NCI-H526 (cell line): Measurements from ENCODE around the gene INO80C.
"Not testable (repeated sequence)": the region's sequence is repeated elsewhere in the genome, so short reads cannot be mapped to it uniquely, and the experiment has no call there.

Experiments used
- DNase-seq, 2 experiments: peaks; one replicate each; lab custom pipeline; 2025; lab: John Stamatoyannopoulos, UW

Gene INO80C

DNA sequence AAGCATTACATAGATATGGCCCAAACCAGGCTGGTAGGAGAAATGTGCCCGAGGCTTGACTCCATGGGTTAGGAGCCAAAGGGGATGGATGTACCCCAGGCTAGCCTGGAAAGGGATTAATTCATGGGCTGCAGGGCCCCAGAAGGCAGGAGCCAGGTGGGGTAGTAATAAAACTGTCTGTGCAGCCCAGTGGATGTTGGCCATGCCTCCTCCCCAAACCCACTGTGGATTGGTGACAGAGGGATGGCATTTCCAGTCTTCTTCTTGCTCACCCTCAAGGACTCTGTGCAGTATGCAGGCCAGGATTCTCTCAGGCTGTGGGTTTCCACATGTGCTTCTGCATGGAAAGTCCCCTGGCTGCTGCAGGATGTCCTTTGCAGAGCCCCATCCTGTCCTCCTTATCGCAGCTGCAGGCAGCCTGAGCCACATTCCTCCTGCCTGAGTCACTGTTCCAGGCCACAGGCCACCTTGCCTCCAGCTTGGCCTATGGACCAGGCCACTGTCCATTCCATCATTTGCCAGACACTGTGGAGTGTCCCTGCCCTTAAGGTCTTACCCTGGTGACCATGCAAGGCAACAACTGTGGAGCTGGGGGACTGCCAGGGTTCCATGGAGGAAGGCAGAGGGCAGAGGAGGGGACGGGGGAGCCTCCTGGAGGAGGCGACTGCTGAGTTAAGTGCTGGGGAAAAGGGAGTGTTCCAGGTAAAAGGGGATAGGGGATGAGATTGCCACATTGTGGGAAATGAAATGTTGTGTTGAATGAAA, 38.9 kb downstream of the INO80C start:
- DNase-seq = no peak

DNA sequence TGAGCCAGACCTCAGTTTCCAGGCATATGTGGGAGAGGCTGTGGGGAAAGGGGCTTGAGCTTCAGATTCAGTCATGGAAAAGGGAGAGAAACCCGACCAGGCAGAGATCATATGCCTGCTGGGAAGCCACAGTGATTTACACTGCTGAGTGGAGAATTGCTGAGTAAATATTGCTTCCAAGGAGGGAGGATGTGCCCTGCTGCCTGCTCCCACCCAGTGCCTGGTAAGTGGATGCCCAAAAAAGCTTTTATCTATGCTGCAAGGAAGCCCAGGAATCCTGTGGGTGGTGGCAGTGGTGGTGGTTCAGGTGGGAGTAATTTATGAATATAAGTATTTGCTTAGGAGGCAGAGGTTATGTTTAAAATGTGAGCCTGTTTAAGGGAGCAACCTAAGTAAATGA, 39.5 kb downstream of the INO80C start:
- no peak for DNase-seq

DNA sequence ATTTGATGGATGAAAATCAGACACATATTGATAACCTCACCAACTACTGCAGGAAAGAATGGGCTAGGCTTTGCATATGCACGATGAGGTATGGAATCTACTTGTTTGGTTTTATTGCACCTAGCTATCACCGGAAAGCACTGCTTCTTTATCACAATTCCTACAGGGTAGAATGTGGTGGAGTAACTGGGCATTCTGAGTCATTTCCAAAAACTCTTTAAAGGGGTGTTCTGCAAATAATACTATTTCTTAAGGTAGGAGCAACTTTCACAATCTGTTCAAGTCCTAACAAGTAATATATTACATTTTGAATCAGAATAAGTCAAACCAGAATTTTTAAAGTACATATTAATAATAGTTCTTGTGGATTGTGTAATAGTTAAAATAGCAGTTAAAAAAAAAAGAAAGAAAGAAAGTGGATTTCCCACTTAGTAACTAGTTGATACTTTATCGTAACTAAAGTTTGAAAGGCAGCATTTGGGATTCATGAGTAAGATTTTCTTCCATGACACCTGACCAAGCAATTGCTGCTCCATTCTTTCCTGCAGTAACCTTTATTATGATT, 40.5 kb downstream of the INO80C start:
- DNase-seq = peak; percentile 15 to 21

DNA sequence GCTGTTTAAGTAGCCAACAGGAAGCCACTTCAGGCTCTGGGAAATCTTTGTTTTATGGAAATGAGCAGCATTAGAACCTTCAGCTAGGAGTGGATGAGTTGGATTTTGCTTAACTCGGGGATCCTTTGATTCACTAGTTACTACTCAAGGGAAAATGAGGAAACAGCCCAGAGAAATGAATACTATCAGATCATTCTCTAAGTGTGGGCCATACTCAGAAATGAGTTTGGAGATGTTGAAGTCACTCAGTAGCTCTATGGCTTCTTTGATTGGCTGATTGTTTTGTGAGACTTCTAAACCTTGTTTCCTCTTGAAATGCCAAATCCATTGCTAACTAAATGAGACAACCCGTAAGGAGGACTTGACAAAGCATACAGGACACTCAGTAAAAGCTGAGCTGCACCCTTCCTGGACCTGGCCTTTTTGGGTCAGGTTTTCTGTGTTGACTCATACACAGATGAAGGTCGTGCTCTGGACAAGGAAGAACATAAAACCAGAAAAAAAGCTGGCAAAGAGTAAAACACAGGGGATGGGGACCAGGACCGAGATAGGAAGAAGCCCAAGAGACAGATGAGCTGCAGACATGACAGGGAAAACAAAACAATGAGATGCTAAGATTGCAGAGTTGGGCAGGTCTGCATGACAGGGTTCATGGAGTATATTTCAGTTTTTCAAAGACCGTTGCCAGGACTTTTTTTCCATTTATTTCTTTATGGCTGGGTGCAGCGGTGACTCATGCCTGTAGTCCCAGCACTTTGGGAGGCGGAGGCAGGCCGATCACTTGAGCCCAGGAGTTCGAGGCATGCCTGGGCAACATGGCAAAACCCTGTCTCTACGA, 41.6 kb downstream of the INO80C start:
- DNase-seq = no peak

DNA sequence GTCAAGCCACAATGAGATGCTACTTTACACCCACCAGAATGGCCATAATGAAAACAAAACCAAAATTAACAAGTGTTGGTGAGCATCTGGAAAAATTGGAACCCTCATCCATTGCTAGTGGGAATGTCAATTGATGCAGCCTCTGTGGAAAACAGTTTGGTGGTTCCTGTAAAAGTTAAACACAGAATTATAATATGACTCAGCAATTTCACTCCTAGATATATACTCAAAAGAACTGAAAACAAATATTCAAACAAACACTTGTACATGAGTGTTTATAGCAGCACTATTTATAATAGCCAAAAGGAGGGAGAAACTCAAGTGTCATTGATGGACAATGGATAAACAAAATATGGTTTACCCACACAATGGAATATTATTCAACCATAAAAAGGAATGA, 43.0 kb downstream of the INO80C start:
- no peak for DNase-seq

DNA sequence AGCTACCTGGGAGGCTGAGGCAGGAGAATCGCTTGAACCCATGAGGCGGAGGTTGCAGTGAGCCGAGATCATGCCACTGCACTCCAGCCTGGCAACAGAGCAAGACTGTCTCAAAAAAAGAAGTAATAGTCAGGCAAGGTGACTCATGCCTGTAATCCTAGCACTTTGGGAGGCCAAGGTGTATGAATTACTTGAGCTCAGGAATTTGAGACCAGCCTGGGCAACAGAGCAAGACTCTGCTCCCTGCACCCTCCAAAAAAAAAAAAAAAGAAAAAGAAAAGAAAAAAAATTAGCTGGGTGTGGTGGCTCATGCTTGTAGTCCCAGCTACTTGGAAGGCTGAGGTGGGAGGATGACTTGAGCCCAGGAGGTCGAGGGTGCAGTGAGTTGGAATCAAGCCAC, 44.7 kb downstream of the INO80C start:
- DNase-seq = not testable (repeated sequence)

DNA sequence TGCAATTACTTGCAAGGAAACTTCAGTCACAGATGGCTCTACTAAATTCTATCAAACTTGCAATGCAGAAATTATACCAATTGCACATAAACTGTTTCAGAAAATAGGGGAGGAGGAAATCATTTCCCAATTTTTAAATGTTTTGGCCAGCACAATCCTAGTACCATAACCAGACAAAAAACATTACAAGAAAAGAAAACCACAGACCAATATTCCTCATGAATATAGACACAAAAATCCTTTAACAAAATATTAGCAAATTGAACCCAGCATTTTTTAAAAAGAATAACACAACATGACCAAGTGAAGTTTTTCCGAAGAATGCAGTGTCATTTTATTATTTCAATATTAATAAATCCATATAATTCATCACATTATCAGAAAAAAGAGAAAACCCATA, 45.8 kb downstream of the INO80C start:
- DNase-seq = no peak

DNA sequence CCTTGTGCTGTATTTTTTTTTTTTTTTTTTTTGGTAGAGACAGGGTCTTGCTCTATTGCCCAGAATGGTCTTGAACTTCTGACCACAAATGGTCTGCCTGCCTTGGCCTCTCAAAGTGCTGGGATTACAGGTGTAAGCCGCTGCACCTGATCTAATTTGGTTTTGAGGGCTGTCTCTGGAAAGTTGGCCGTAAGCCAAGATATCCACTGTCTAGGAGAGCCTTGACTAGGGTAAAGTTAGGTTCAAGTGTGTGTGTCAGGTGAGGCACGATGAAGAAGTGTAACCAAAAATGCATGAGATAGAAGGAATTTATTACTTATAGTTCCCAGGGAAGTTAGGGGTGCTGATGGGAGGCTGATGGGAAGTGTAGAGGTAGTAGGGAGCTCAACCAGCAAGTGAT, 46.7 kb downstream of the INO80C start:
- DNase-seq = no peak

DNA sequence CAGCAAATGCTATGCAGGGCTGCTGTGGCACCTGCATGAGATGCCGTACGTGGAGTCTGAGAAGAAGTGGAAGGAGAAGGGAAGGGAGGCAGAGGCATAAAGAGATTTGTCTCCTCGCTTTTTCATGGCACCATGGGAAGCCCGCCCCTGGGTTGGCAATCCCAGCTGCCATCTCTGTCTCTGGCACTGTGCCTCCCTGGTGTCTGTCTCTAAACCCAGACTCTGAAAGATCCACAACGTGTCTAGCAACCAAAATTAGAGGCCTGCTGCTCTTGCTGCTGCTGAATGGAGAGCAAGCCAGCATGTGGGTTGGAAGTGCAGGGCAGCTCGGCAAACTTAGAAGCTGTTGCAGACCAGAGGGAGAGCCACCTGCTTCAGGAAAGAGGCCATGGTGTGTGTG, 53.1 kb downstream of the INO80C start:
- no peak for DNase-seq

DNA sequence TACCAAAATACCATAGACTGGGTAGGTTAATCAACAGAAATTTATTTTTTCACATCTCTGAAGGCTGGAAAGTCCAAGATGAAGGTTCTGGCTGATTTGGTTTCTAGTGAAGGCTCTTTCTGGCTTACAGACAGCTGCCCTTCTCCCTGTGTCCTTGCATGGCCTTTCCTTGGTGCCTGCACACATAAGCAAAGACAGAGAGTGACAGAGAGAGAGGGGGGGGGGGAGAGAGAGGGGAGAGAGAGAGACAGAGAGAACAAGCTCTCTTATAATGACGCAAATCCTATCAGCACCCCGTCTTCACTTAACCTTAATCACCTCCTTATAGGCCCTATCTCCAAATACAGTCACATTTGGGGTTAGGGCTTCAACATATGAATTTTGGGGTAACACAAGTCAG, 53.9 kb downstream of the INO80C start:
- no peak for DNase-seq

DNA sequence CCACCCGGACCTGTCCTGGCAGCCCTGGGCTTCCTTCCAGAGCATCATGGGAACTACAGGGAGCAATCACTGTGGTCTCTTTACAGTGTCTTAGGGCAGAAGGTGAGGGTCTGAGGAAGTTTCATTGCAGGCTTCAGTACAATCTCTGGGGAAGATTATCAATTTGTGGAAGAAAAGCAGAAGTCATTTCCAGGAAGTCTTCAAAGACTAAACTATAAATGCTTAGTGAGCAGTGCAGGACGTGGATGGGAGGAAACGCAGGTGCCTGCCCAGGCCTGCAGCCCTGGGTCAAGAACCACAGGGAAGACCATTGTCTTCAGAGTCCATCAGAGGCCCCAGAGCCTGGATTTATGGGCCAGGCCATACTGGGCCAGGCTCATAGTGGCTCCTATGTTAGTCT, 54.3 kb downstream of the INO80C start:
- DNase-seq = no peak

DNA sequence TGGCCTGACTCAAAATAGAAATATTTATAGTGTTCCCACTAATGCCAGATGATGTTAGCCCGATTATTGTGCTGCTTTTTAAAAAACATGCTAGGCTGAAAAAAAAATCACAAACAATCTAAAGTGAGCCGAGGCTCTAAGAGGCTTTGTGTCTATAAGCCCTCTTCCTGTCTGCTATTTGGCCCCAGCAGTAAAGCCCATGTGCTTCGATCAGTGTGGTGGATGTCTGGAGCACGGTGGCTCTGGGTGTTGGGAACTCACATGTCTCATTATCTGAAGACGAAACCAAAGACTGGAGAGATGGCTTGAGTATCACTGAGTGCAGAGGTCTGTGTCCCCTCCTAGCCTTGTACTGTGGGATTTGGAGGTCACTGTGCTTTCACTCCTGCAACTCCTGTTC, 55.1 kb downstream of the INO80C start:
- no peak for DNase-seq

DNA sequence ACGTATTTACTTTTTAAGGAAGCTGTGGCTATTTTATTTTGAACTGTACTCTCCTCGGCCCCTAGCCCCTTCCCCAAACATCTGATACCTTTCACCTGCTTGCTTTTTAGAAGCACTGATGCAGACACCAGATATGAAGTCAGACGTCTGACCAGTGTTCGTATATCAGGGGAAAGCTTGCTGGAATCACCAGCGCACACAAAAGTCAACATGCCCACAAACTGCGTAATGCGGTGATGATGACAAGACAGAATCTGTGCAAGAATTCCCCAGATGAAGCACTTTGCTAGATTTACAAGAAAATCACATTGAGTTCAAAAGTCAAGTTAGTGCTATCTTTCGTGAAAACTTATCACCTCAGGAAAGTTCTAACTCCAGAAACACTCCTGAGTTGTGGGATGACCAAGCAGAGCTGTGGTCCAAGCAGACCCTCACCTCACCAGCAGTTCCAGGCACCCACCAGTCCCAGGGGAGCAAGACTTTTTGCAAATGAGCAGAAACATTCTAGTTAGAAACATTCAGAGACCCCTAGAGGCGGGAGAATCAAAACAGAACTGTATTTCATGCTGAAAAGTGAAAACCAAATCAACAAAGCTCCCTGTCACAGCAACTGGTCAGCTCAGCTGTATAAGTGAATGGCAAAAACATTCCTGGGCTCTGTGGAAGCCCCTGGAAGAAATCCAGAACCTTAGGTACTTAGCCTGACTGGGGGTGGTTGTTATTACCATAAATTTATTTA, 55.7 kb downstream of the INO80C start:
- no peak for DNase-seq

DNA sequence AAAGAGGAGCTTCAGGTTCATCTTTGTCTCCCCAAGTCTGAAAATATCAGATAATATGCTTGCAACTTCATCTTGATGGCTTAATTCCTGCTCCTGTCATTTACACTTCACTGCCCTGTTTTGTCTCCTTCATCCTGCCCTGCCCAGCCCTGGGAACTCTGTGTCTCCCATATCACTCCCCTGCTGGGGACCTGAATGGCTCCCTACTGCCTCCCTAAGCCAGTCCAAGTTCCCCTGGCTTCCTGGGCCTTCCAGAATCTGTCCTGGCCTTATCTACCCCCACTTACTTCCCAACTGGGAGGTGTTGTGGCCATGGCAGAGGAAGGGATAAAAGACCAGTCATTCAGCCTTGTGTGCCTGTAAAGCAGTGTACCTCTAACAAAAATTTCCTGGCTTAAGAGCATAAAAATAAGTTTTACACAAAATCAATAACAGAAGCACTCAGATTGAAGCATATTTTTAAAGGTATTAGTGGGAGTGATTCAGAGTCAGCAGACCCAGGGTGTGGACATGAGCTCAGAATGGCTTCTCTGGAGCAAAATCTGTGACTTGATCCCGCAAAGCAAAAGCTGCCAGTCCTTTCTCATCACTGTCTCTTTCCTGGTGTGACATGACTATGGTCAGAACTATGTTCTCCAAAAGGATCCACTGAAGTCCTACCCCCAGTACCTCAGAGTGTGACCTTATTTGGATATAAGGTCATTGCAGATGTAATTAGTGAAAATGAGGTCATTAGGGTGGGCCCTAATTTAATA, 59.1 kb downstream of the INO80C start:
- no peak for DNase-seq

DNA sequence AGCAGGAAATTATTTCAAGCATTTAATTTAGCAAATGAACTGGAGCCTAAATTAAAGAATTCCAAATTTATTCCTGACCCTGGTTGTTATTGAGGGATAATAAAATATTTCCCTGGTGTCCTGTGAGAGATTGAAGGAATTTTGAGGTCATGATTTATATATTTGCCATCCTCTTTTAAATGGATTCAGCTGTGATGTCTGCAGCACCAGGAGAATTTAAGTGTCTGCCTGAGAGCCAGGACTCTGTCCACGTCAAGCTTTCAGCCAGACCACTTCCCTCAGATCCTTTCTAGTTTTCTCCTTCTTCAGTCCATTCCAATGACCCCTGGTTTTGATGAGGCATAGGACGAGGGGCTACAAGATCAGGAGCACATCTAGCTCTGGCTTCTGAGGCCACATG, 59.9 kb downstream of the INO80C start:
- no peak for DNase-seq

DNA sequence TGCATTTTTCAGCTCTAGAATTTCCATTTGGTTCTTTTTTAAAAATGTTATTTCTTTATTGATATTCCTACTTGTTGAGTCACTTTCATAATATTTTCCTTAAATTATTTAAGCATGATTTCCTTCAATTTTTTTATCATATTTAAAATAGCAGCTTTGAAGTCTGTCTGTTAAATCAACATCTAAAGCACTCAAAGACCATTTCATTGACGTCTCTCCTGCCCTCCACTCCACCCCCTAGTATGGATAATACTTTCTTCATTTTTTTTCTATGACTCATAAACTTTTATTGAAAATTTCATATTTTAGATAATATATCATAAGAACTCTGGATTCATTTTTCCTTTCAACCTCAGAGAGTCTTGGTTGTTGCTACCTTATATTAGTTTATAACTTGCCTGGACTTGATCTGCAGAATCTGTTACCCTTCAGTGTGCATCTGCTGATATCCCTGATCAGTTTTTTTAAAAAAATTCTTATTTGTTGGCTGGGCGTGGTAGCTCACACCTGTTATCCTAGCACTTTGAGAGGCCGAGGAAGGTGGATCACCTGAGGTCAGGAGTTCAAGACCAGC, 61.6 kb downstream of the INO80C start:
- DNase-seq = no peak

DNA sequence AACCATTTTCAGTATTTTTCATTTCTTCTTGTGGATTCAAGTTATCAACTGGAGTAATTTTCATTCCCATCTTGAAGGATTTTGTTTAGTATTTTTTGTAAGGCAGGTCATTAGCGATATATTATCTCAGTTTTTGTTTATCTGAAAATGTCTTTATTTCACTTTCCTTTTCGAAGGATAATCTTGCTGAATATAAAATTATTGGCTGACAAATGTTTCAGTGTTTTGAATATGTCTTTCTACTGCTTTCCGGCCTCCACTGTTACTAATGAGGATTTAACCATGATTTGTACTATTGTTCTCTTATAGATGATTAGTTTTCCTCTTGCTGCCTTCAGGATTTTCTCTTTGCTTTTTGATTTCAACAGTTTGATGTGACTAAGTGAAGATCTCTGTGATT, 62.4 kb downstream of the INO80C start:
- no peak for DNase-seq

DNA sequence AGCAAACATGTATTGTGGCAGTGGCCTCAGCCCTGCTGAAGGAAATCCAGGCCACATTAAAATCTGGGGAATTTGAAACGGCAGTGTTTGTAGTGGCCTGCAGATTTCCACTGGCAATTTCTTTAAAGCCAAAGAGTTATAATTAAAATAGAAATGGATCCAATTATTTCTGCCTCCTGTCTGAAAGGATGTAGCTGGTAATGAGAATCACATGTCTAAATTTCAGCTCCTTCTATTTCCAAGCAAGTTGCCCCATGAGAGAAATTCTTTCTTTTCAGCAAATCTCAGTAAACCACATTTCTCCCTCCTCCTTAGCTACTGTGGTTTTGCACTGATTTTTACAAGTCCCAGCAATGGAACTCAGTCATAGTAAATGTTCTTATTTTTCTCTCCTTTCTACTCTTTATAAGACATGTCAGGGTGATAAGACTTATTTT, 65.2 kb downstream of the INO80C start:
- no peak for DNase-seq

DNA sequence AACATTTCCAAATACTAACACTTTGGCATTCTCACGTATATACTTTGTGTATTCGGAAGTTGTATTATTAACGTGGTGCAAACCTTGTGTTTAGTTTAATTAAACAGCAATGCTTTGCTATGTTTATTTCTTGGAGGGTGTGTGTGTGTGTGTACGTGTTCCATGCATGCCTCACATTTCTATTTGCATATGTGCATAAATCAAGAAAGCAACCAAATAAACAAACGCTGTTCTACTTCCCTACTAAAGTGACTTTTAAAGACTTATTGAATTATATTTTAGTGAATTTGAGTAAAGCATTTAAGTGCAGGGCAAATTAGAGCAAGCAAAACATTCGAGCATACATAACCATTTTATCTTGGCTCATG, 66.4 kb downstream of the INO80C start:
- DNase-seq = no peak

DNA sequence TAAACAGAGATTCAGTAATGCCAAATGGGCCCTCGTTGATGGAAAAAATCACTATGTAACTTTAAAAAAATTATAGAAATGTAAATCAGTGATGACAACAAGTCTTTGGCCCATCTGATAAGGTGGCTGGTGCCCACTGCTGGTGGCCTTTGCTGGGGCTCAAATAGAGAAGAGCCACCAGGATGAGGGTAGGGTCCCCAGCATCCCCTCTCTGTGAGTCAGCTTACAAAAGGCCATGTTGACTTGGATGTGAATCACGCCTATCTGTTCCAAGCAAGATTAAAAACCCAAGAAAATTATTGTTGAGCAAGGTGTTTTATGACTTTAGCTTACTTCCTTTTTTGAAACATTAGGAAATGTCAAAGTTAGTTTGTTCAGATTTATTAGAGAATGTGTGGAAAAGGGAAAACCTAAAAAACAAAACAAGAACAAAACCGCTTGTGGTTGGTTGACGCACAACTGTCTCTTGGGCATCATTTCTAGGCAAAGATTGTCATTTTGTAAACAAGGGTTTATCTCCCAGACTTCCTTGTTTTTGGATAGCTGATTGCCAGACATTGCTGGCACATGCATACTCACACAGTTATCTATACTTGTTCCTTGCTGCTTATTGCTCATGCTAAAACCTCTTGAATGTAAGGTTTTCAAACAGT, 66.9 kb downstream of the INO80C start:
- DNase-seq = no peak

DNA sequence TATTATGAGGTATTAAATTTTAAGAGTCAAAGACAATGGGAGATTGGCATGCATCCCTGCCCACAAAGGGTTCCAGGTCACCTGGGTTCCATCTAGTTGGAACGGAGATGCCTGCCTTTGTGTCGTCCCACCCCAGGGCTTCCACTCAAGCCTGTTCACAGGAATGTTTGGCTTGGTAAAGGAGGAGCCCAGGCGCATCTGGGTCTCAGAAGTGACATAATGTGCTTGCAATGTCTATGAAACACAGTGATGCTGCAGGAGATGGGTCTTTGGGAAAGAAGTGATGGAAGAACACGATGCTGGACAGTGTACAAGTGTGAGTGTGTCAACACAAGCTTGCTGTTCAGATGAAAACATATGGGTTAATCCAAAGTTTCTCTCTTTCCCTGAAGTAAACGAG, 71.0 kb downstream of the INO80C start:
- no peak for DNase-seq
